Measurements from ENCODE around the gene PRR36. TPM values are rescaled to one million over a fixed set of nuclear protein-coding genes. Genes with fewer than 3 reads are reported as not detected.

Gene PRR36
- total and polyA plus RNA-seq, 5 donors from 2014 or later, result 0.05 to 0.22 (median 0.12) TPM; not detected in 2

Other genes with a start within 250 kb of the PRR36 start
- gene XAB2, start 244.8 kb downstream of the PRR36 start, total RNA-seq, result 62.5 TPM
- gene XAB2, start 244.8 kb downstream of the PRR36 start, polyA plus RNA-seq, result 10 to 100 TPM in 2 of 4 donors, 1 to 10 TPM in 2; 7.7 to 26.8 (median 10.0) TPM
- 116 TPM for gene PET100, start 244.6 kb downstream of the PRR36 start, total RNA-seq
- gene PET100, start 244.6 kb downstream of the PRR36 start, polyA plus RNA-seq, result 100 to 1,000 TPM; 236 to 500 (median 308) TPM
- 2.4 TPM for gene PCP2, start 240.7 kb downstream of the PRR36 start, total RNA-seq
- under 1 TPM in 2 of 4 donors, not detected in 2; 0.44 to 0.86 TPM for gene PCP2, start 240.7 kb downstream of the PRR36 start, polyA plus RNA-seq
- 253 TPM for gene STXBP2, start 237.3 kb downstream of the PRR36 start, total RNA-seq
- 100 to 1,000 TPM in 1 of 4 donors, 10 to 100 TPM in 3; 57.5 to 105 (median 86.7) TPM for gene STXBP2, start 237.3 kb downstream of the PRR36 start, polyA plus RNA-seq
- gene RETN, start 205.3 kb downstream of the PRR36 start, total RNA-seq, result not detected
- gene RETN, start 205.3 kb downstream of the PRR36 start, polyA plus RNA-seq, result not detected
- 0.59 TPM for gene MCEMP1, start 197.3 kb downstream of the PRR36 start, total RNA-seq
- gene MCEMP1, start 197.3 kb downstream of the PRR36 start, polyA plus RNA-seq, result not detected
- 63.9 TPM for gene TRAPPC5, start 193.6 kb downstream of the PRR36 start, total RNA-seq
- gene TRAPPC5, start 193.6 kb downstream of the PRR36 start, polyA plus RNA-seq, result 100 to 1,000 TPM; 142 to 229 (median 192) TPM
- gene FCER2, start 172.3 kb downstream of the PRR36 start, total RNA-seq, result not detected
- 1 to 10 TPM in 1 of 4 donors, under 1 TPM in 2, not detected in 1; 0.34 to 4.5 (median 0.48) TPM for gene FCER2, start 172.3 kb downstream of the PRR36 start, polyA plus RNA-seq
- gene CLEC4G, start 142.3 kb downstream of the PRR36 start, total RNA-seq, result not detected
- gene CLEC4G, start 142.3 kb downstream of the PRR36 start, polyA plus RNA-seq, result not detected
- gene CD209, start 126.9 kb downstream of the PRR36 start, total RNA-seq, result not detected
- not detected for gene CD209, start 126.9 kb downstream of the PRR36 start, polyA plus RNA-seq
- not detected for gene CLEC4M, start 111.1 kb downstream of the PRR36 start, total RNA-seq
- under 1 TPM in 1 of 4 donors, not detected in 3; 0.53 TPM for gene CLEC4M, start 111.1 kb downstream of the PRR36 start, polyA plus RNA-seq
- gene EVI5L, start 44.2 kb downstream of the PRR36 start, total RNA-seq, result 10.2 TPM
- gene EVI5L, start 44.2 kb downstream of the PRR36 start, polyA plus RNA-seq, result 1 to 10 TPM; 1.9 to 3.0 (median 2.2) TPM
- not detected for gene LRRC8E, start 14.1 kb upstream of the PRR36 start, total RNA-seq
- gene LRRC8E, start 14.1 kb upstream of the PRR36 start, polyA plus RNA-seq, result not detected
- gene MAP2K7, start 29.5 kb upstream of the PRR36 start, total RNA-seq, result 93.4 TPM
- 1 to 10 TPM; 1.7 to 3.7 (median 2.6) TPM for gene MAP2K7, start 29.5 kb upstream of the PRR36 start, polyA plus RNA-seq
- gene TGFBR3L, start 40.4 kb upstream of the PRR36 start, total RNA-seq, result 1.1 TPM
- not detected for gene TGFBR3L, start 40.4 kb upstream of the PRR36 start, polyA plus RNA-seq
- gene SNAPC2, start 45.9 kb upstream of the PRR36 start, total RNA-seq, result 12.1 TPM
- 10 to 100 TPM; 14.3 to 22.1 (median 17.2) TPM for gene SNAPC2, start 45.9 kb upstream of the PRR36 start, polyA plus RNA-seq
- not detected for gene CTXN1, start 51.7 kb upstream of the PRR36 start, total RNA-seq
- gene CTXN1, start 51.7 kb upstream of the PRR36 start, polyA plus RNA-seq, result not detected
- gene TIMM44, start 69.3 kb upstream of the PRR36 start, total RNA-seq, result 72.5 TPM
- gene TIMM44, start 69.3 kb upstream of the PRR36 start, polyA plus RNA-seq, result 10 to 100 TPM; 14.0 to 16.5 (median 15.0) TPM
- gene ELAVL1, start 131.3 kb upstream of the PRR36 start, total RNA-seq, result 39.6 TPM
- gene ELAVL1, start 131.3 kb upstream of the PRR36 start, polyA plus RNA-seq, result 10 to 100 TPM; 48.0 to 52.0 (median 49.2) TPM
- not detected for gene CCL25, start 178.4 kb upstream of the PRR36 start, total RNA-seq
- gene CCL25, start 178.4 kb upstream of the PRR36 start, polyA plus RNA-seq, result under 1 TPM in 1 of 4 donors, not detected in 3; 0.48 TPM